A549 (cell line): ENCODE data around the gene CDK14. TPM values are rescaled to one million over a fixed set of nuclear protein-coding genes. Genes with fewer than 3 reads are reported as not detected.

Experiments
- ATAC-seq, 2 experiments: fragments of 200-7000 bp in 1 of 2; fragments of >200 bp in 1 of 2; cut with Nextera tagmentation in 1 of 2; cut with Tn5 transposase in 1 of 2; 3 replicates each; pipeline versions ENCODE4 v1.8.0 to v1.9.1; 2018 to 2020; ENCODE audit warnings: mild to moderate bottlenecking in 1 of 2, moderate library complexity in 1 of 2
- CTCF ChIA-PET: fragments of 300-600 bp; sonication (Branson Sonifier 250); formaldehyde crosslinking; extraction: SDS; loops from one replicate; lab custom pipeline; 2021; ENCODE audit warnings: antibody characterized with exemption, inconsistent platforms; lab: Yijun Ruan, JAX
- POLR2A ChIA-PET: fragments of 350-600 bp; formaldehyde crosslinking; extraction: SDS; loops from one replicate; lab custom pipeline; 2021; ENCODE audit warnings: antibody characterized with exemption, inconsistent platforms; lab: Yijun Ruan, JAX
- DNase-seq, 2 experiments: peaks; one replicate each; pipeline versions ENCODE4 v3.0.0 to v3.0.0-alpha.2; 2011 to 2016; ENCODE audit warnings: low read depth in 1 of 2, low spot score in 1 of 2
- FAIRE-seq: peaks from 2 replicates; lab custom pipeline; 2011; peaks lifted over from hg19 to GRCh38; lab: Jason Lieb, UNC
- H3K27ac ChIP-seq, 2 experiments: fragments of >200 bp; sonication (Bioruptor Twin); formaldehyde crosslinking; 3 replicates each; pipeline ENCODE4 v1.5.1; 2016 to 2017
- H3K4me1 ChIP-seq: fragments of >200 bp; sonication (Bioruptor Twin); formaldehyde crosslinking; 3 replicates; pipeline ENCODE4 v1.6.1; 2016
- H3K4me2 ChIP-seq: fragments of >200 bp; sonication (Bioruptor Twin); formaldehyde crosslinking; 3 replicates; pipeline ENCODE4 v1.6.1; 2016
- H3K4me3 ChIP-seq: fragments of >200 bp; sonication (Bioruptor Twin); formaldehyde crosslinking; 3 replicates; pipeline ENCODE4 v1.5.1; 2016
- H3K9me3 ChIP-seq: fragments of >200 bp; sonication (Bioruptor Twin); formaldehyde crosslinking; 3 replicates; pipeline ENCODE4 v1.6.1; 2016
- BCL3 ChIP-seq: fragments of >200 bp; sonication (Bioruptor Twin); formaldehyde crosslinking; IDR thresholded peaks from 3 replicates; pipeline ENCODE4 v1.6.1; 2016
- BHLHE40 ChIP-seq: IDR thresholded peaks from 2 replicates; pipeline ENCODE4 v1.6.1; 2012; ENCODE audit warnings: low read depth, low read length, inconsistent platforms
- CBX8 ChIP-seq: fragments of 200-600 bp; sonication (generic); IDR thresholded peaks from 2 replicates; pipeline ENCODE4 v1.6.1; 2016
- CHD2 ChIP-seq: fragments of 150-350 bp; IDR thresholded peaks from 2 replicates; pipeline ENCODE4 v1.6.1; 2014; ENCODE audit warnings: low read length; ENCODE audit not compliant: partially characterized antibody
- CHD4 ChIP-seq: fragments of 200-600 bp; sonication (generic); IDR thresholded peaks from 2 replicates; pipeline ENCODE4 v1.6.1; 2016; ENCODE audit warnings: antibody characterized with exemption, mild to moderate bottlenecking, borderline replicate concordance
- EHMT2 ChIP-seq: fragments of 200-600 bp; sonication (generic); IDR thresholded peaks from 2 replicates; pipeline ENCODE4 v1.6.1; 2016; ENCODE audit warnings: antibody characterized with exemption, low read depth, mild to moderate bottlenecking, moderate library complexity
- EP300 ChIP-seq, 2 experiments: fragments of >200 bp; sonication (Bioruptor Twin); formaldehyde crosslinking; IDR thresholded peaks; 2 replicates in 1 of 2; 3 replicates in 1 of 2; pipeline ENCODE4 v1.6.1; 2016 to 2017
- FOSB ChIP-seq: fragments of 250-450 bp; sonication (Bioruptor Pico); IDR thresholded peaks from 2 replicates; pipeline ENCODE4 v1.5.0; 2020; ENCODE audit warnings: mild to moderate bottlenecking, moderate library complexity
- GATA3 ChIP-seq: IDR thresholded peaks from 2 replicates; pipeline ENCODE4 v1.6.1; 2012; ENCODE audit warnings: borderline replicate concordance
- HDAC2 ChIP-seq: fragments of 200-600 bp; sonication (generic); IDR thresholded peaks from 2 replicates; pipeline ENCODE4 v1.6.1; 2016
- HES2 ChIP-seq: fragments of >200 bp; sonication (Bioruptor Twin); formaldehyde crosslinking; IDR thresholded peaks from 2 replicates; pipeline ENCODE4 v1.6.1; 2016
- HEYL ChIP-seq: fragments of 250-450 bp; sonication (Bioruptor Pico); IDR thresholded peaks from 2 replicates; pipeline ENCODE4 v1.8.0; 2021; ENCODE audit warnings: mild to moderate bottlenecking, moderate library complexity
- HMGXB4 ChIP-seq: fragments of 250-450 bp; sonication (Bioruptor Pico); IDR thresholded peaks from 2 replicates; pipeline ENCODE4 v1.5.0; 2021; ENCODE audit warnings: mild to moderate bottlenecking, moderate library complexity, borderline replicate concordance
- KDM5A ChIP-seq: fragments of 200-600 bp; sonication (generic); IDR thresholded peaks from 2 replicates; pipeline ENCODE4 v1.6.1; 2016; ENCODE audit warnings: antibody characterized with exemption, mild to moderate bottlenecking
- MAZ ChIP-seq: fragments of 150-350 bp; IDR thresholded peaks from 2 replicates; pipeline ENCODE4 v1.6.1; 2014; ENCODE audit warnings: antibody characterized with exemption, low read depth, low read length, borderline replicate concordance
- NFE2L2 ChIP-seq: fragments of 150-350 bp; conservative IDR thresholded peaks from 2 replicates; pipeline ENCODE4 v1.6.1; 2014; ENCODE audit warnings: low read length
- PHF8 ChIP-seq: fragments of 200-600 bp; sonication (generic); IDR thresholded peaks from 2 replicates; pipeline ENCODE4 v1.6.1; 2016; ENCODE audit warnings: low read depth, mild to moderate bottlenecking, antibody characterized with exemption, moderate library complexity, borderline replicate concordance
- POLR2A ChIP-seq: IDR thresholded peaks from 2 replicates; pipeline ENCODE4 v1.6.1; 2012; ENCODE audit warnings: mild to moderate bottlenecking, low read length
- RAD21 ChIP-seq, 2 experiments: fragments of >200 bp in 1 of 2; sonication (Bioruptor Twin) in 1 of 2; formaldehyde crosslinking in 1 of 2; IDR thresholded peaks in 1 of 2; conservative IDR thresholded peaks in 1 of 2; 2 replicates in 1 of 2; 3 replicates in 1 of 2; pipeline ENCODE4 v1.6.1; 2012 to 2018; ENCODE audit warnings: inconsistent platforms in 1 of 2
- RARB ChIP-seq: fragments of 250-450 bp; sonication (Bioruptor Pico); IDR thresholded peaks from 2 replicates; pipeline ENCODE4 v1.8.0; 2021; ENCODE audit warnings: mild to moderate bottlenecking, moderate library complexity
- RFX5 ChIP-seq: fragments of 450-650 bp; IDR thresholded peaks from 2 replicates; pipeline ENCODE4 v1.7.1; 2014; ENCODE audit warnings: antibody characterized with exemption, mild to moderate bottlenecking, moderate library complexity
- TFCP2L1 ChIP-seq: fragments of 250-450 bp; sonication (Bioruptor Pico); IDR thresholded peaks from 2 replicates; pipeline ENCODE4 v1.5.0; 2021; ENCODE audit warnings: mild to moderate bottlenecking
- ZC3H11A ChIP-seq: fragments of 450-650 bp; IDR thresholded peaks from 2 replicates; pipeline ENCODE4 v1.6.1; 2014; ENCODE audit warnings: antibody characterized with exemption, mild to moderate bottlenecking
- ZSCAN20 ChIP-seq: fragments of 250-450 bp; sonication (Bioruptor Pico); IDR thresholded peaks from 2 replicates; pipeline ENCODE4 v1.8.0; 2022; ENCODE audit warnings: mild to moderate bottlenecking, moderate library complexity
- WGBS: methylation state at CpG from one replicate; pipeline ENCODE4 v1.1.6; 2017; ENCODE audit errors: missing lambda C conversion rate; 5-methylcytosine and 5-hydroxymethylcytosine counted together
- polyA plus RNA-seq, 4 experiments: library from polyadenylated mRNA; depleted of rRNA in 3 of 4; stranded (reverse); fragments of >200 nt; fragmentation: RNase III in 1 of 4; extraction: RNeasy Plus Mini Kit Qiagen cat#74134 plus additional on column Dnase treatment in 1 of 4; gene quantifications; 2 replicates in 3 of 4; 3 replicates in 1 of 4; pipeline ENCODE4 v1.2.3, GENCODE V29; 2011 to 2017
- TF ChIP-seq, protein P1 (sequence below): IDR thresholded peaks from 2 replicates; pipeline ENCODE4 v1.6.1; 2012
- TF ChIP-seq, protein P2 (sequence below): IDR thresholded peaks from 2 replicates; pipeline ENCODE4 v1.6.1; 2012

The CDK14 gene
- polyA plus RNA-seq, 2 of the 4 experiments (the other 2 are of a cell fraction), result 0.21 to 0.23 TPM

GRCh38 chr7:90877201-90877600, 281.1 kb downstream of the CDK14 start:
- Histone ChIP-seq H3K27ac (no peak overlapping the region), H3K4me3 (no peak overlapping the region), H3K4me1 (no peaks in the 10 kb centered on the region), H3K4me2 (no peak overlapping the region), H3K9me3 (no peaks in the 10 kb centered on the region)
- WGBS, result 2% methylated on average over 2 of the region's 2 CpGs
- POLR2A ChIA-PET, result no interaction called here
- FAIRE-seq, result no peak
- TF ChIP-seq HMGXB4 (CRISPR knock-in tag) (no peak), NFE2L2 (no peak), BCL3 (no peak), FOSB (CRISPR knock-in tag) (no peak), PHF8 (no peak), BHLHE40 (no peak), ZSCAN20 (CRISPR knock-in tag) (no peak), CBX8 (no peak), GATA3 (no peak), CHD4 (no peak), RAD21 (conservative IDR thresholded peaks at IDR 0.05 in 1 of 2, IDR thresholded peaks at IDR 0.05 in 1 of 2) (no peak), HEYL (CRISPR knock-in tag) (no peak), EP300 (IDR thresholded peaks at IDR 0.05) (no peak), HES2 (no peak), KDM5A (no peak), HDAC2 (no peak), RFX5 (no peak)
- TF ChIP-seq, protein P1, sequence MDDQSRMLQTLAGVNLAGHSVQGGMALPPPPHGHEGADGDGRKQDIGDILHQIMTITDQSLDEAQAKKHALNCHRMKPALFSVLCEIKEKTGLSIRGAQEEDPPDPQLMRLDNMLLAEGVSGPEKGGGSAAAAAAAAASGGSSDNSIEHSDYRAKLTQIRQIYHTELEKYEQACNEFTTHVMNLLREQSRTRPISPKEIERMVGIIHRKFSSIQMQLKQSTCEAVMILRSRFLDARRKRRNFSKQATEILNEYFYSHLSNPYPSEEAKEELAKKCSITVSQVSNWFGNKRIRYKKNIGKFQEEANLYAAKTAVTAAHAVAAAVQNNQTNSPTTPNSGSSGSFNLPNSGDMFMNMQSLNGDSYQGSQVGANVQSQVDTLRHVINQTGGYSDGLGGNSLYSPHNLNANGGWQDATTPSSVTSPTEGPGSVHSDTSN, result no peak
- TF ChIP-seq, protein P2, sequence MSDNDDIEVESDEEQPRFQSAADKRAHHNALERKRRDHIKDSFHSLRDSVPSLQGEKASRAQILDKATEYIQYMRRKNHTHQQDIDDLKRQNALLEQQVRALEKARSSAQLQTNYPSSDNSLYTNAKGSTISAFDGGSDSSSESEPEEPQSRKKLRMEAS, result no peak
- DNase-seq, result no peak
- CTCF ChIA-PET, result no interaction called here
- ATAC-seq, result no peak

- ChIA-PET POLR2A (no interaction called here), CTCF (no interaction called here)
- DNase-seq (no peak), ATAC-seq (no peak), FAIRE-seq (no peak)
- no peaks in the 10 kb centered on the region for H3K9me3 ChIP-seq
- WGBS, result 38% methylated on average over 3 of the region's 3 CpGs
- no peak overlapping the region for H3K4me3 ChIP-seq
- no peaks in the 10 kb centered on the region for H3K4me1 ChIP-seq
- H3K27ac ChIP-seq, result no peak overlapping the region
- TF ChIP-seq TFCP2L1 (CRISPR knock-in tag), result no peak
- TF ChIP-seq RARB (CRISPR knock-in tag), result no peak
- TF ChIP-seq MAZ, result no peak
- TF ChIP-seq BCL3, result no peak
- no peak for TF ChIP-seq POLR2A
- no peak for TF ChIP-seq ZC3H11A
- no peak for TF ChIP-seq EHMT2
- TF ChIP-seq CHD2, result no peak
- no peak overlapping the region for H3K4me2 ChIP-seq
These were observed 283.8 kb downstream of the CDK14 start for GRCh38 chr7:90879924-90880323.
